GM18868 (cell line): ENCODE measurements around the gene GHITM.
"Not testable (repeated sequence)": the region's sequence is repeated elsewhere in the genome, so short reads cannot be mapped to it uniquely, and the experiment has no call there.

Source experiments
- ATAC-seq: cut with Tn5 transposase; IDR thresholded peaks from one replicate; pipeline ENCODE4 v1.9.1; 2021; ENCODE audit warnings: mild to moderate bottlenecking, moderate library complexity; ENCODE audit not compliant: unreplicated experiment

The GHITM gene

GRCh38 chr10:84139126-84140035 is at the start of gene GHITM:
GHITM (plus strand) TSS chr10:84139509; CDS start chr10:84141501, 1,992 bp downstream.
- ATAC-seq, result peak; percentile 99

GRCh38 chr10:84095811-84096497 is 43.4 kb upstream of the GHITM start:
- ATAC-seq, result no peak

- ATAC-seq, result no peak
Measured at GRCh38 chr10:84097787-84098353, 41.4 kb upstream of the GHITM start.

GRCh38 chr10:84098667-84099066 is 40.6 kb upstream of the GHITM start:
- no peak for ATAC-seq

DNA sequence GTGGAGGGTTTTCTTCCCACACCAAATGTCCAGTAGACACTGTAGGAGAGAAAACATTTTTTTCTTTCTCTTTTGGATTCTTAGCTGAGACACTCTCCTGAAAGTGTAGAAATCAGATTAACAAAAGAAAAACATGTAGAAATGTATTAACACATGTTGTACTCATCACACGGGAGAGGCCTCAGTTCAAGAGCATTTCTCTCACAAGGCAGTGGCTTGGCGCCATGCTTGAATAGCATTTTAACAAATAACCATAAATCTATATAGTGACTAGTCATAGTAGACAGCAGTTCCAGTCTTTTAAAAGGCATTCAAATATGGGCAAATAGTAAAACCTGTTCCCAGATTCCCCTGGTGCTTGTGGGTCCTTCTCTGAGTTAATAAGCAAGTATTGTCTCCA is 38.3 kb upstream of the GHITM start:
- no peak for ATAC-seq

GRCh38 chr10:84108797-84109196 is 30.5 kb upstream of the GHITM start:
- ATAC-seq, result no peak

- ATAC-seq, result not testable (repeated sequence)
Measured at GRCh38 chr10:84109772-84110171, 29.5 kb upstream of the GHITM start.

DNA sequence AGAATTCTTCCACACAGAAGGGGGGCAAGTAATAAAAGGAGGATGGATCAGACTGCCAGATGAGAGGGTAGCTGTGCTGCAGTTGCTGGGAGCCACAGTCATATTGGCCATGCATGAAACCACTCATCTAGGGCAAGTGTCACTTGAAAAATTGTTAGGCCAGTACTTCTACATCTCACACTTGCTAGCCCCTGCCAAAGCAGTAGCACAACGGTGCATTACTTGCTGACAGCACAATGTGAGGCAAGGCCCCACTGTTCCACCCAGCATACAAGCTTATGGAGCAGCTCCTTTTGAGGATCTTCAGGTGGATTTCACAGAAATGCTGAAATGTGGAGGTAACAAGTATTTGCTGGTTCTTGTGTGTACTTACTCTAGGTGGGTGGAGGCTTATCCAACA is 25.8 kb upstream of the GHITM start:
- ATAC-seq, result not testable (repeated sequence)

DNA sequence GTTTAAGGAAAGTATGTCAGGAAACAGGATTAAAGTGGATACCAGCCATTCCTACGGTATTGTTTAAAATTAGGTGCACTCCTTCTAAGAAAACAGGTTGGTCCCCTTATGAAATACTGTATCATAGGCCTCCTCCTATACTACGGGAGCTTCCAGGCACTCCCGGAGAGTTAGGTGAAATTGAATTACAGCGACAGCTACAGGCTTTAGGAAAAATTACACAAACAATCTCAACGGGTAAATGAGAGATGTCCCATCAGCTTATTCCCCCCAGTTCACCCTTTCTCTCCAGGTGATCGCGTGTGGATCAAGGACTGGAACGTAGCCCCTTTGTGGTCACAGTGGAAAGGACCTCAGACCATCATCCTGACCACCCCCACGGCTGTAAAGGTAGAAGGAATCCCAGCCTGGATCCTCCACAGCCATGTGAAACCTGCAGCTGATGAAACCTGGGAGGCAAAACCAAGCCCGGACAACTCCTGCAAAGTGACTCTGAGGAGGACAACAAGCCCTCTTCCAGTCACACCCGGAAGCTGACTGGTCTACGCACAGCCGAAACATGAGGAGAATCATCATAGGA is 25.1 kb upstream of the GHITM start:
- ATAC-seq, result no peak

DNA sequence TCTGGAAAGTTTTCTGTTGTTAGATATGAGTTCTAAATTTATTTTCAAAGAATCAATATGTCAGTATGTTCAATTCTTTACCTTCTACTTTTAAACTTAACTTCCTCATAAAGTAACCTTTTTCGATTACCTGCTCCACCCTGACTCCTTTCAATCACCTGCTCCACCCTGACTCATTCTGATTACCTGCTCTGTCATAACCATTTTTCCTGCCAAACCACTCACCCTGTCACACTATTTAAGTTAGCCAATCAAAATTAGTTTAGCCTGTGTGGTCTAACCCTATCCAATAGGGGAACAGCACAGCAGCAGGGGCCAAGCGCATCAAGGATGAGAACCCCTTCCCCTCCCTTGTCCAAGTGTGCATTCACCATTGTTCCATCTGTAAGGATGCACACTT is 22.1 kb upstream of the GHITM start:
- not testable (repeated sequence) for ATAC-seq

DNA sequence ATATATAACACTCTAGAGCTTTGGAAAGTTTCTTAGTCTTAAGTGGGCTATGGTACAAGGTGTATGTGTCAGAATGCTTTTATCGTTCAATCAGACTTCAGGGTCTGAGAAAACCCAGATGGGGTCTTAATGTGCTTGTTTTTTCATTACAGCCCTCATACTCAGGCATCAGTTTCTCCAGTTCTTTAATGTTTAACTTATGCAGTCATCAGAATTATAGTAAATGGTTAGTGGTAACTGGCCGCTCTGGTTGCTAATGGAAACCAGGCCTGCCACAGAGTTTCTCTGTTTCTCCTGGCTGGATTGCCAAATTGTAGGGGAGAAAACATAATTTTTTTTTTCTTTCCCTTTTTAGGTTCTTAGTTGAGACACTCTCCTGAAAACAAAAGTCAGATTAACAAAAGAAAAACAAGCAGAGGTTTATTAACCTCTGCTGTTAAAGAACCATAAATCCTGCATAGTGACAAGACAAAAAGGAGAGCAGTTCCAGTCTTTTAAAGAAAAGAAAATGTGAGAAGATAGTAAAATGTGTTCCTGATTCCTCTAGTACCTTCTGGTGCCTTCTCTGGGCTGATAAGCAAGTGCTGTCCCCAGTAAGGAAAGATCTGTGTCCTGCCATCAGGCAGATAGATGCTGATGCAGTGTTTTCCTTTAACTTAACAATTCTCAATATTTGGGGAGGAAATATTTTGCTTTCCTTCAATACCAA is 21.5 kb upstream of the GHITM start:
- ATAC-seq, result no peak

DNA sequence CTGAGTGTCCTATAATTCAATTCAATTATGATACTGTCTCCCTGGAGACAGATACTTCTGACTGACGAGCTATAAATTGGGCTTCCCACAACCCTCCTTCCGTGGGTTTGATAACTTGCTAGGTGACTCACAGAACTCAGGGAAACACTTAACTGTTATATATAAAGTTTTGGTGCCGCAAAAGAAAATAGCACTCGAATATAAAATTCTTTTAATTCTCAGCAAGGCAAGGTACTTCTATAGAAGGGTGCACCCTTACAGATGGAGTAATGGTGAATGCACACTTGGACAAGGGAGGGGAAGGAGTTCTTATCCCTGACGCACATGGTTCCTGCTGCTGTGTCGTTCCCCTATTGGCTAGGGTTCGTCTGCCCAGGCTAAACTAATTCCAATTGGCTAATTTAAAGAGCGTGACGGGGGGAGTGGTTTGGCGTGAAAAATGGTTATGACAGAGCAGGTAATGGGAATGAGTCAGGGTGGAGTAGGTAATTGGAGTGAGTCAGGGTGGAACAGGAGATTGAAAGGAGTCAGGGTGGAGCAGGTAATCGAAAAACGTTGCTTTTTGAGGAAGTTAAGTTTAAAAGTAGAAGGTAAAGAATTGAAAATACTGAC is 20.8 kb upstream of the GHITM start:
- no peak for ATAC-seq

GRCh38 chr10:84123362-84123761 is 15.9 kb upstream of the GHITM start:
- ATAC-seq, result no peak

DNA sequence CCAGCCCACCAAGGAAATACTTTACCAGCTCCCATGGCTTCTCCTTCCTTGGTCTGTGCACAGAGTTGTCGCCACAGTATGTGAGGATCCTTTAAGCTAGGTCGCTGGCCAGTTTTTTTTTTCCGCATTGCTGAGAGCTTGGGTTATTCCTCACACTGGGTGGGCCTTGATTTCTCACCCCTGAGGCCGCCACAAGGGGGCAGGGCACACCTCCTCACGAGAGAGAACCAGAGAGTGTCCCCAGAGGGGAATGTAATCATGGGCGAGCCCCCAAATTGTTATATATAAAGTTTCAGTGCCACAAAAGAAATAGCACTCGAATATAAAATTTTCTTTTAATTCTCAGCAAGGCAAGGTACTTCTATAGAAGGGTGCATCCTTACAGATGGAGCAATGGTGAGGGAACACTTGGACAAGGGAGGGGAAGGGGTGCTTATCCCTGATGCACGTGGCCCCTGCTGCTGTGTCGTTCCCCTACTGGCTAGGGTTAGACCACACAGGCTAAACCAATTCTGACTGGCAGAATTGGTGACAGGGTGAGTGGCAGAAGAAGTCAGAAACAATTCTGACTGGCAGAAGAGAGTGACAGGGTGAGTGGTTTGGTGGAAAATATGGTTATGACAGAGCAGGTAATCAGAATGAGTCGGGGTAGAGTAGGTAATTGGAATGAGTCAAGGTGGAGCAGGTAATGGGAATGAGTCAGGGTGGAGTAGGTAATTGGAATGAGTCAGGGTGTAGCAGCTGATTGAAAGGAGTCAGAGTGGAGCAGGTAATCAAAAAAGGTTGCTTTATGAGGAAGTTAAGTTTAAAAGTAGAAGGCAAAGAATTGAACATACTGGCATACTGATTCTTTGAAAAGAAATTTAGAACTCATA is 13.2 kb upstream of the GHITM start:
- ATAC-seq, result not testable (repeated sequence)

GRCh38 chr10:84126785-84127167 is 12.5 kb upstream of the GHITM start:
- no peak for ATAC-seq

- ATAC-seq, result no peak
Measured at GRCh38 chr10:84135836-84136235, 3.5 kb upstream of the GHITM start.

DNA sequence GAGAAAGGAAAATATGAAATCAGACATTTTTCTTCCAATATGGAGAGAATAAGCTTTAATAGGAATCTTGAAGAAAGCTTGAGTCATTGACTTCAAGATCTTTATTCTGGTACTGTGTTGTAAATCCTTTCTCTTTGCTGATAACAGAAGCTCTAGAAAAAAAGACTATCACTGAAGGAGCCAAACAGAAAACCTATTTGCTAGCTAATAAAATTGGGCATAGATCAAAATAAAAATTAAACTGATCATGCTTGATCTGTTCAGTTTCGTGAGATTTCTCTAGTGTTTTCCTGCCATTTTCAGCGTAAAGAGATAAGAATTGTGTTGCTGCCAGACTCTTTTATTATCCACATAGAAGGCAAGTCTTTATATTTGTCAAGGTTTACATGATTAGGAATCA is 1.5 kb upstream of the GHITM start:
- ATAC-seq, result no peak

DNA sequence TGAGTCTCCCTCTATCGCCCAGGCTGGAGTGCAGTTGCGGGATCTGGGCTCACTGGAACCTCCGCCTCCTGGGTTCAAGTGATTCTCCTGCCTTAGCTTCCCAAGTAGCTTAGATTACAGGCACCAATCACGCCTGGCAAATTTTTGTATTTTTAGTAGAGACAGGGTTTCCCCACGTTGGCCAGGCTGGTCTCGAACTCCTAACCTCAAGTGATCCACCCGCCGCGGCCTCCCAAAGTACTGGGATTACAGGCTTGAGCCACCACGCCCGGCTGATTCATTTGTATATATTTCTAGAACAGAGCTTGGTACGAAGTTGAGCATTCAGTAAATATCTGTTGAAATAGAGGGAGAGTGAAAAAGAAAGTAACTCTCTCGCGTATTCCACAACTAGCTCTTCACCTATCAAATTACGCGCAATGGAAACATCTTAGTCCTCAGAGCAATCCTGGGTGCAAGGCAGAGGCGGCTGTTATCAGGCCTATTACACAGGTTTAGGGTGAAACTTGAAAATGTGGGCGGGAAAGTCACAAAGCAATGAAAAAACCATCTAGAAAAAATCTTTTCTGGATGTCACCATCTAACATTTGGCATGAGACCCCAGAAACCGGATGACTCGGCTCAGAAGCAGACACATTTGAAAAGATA is 707 bp upstream of the GHITM start:
- no peak for ATAC-seq

- ATAC-seq, result no peak
Measured at GRCh38 chr10:84140036-84140379, 699 bp downstream of the GHITM start.
